ENCODE measurements around the gene SASH1. TPM values are rescaled to one million over a fixed set of nuclear protein-coding genes. Genes with fewer than 3 reads are reported as not detected.

The SASH1 gene
- total RNA-seq, 1 experiment from 2014 or later: 11.7 TPM

- Histone ChIP-seq H3K27ac (ENCODE audit: low read depth, low read length) (no peak overlapping the region), H3K4me3 (replicated peaks in 1 of 2; ENCODE audit: low read depth in 1 of 2, low read length in 2 of 2) (no peak overlapping the region), H2AFZ (ENCODE audit: low read depth, low read length, poor library complexity, severe bottlenecking) (no peak overlapping the region), H3K4me1 (ENCODE audit: control insufficient read depth in 1 of 2, insufficient read depth in 2 of 2, low read length in 2 of 2) (peaks cover 0 to 11% of the 10 kb centered on the region in 2 experiments; a peak in 1 of 4 replicates), H3K36me3 (ENCODE audit: control insufficient read depth in 1 of 2, insufficient read depth in 2 of 2, low read length in 2 of 2) (no peaks in the 10 kb centered on the region), H3K79me2 (ENCODE audit: insufficient read depth, low read length) (no peaks in the 10 kb centered on the region), H3K9me3 (ENCODE audit: control insufficient read depth in 1 of 2, insufficient read depth in 1 of 2, low read depth in 1 of 2, low read length in 2 of 2) (no peaks in the 10 kb centered on the region), H4K20me1 (ENCODE audit: insufficient read depth) (no peaks in the 10 kb centered on the region), H3K9ac (ENCODE audit: low read length) (no peak overlapping the region), H3K9me2 (ENCODE audit: insufficient read depth) (no peaks in the 10 kb centered on the region), H3K27me3 (ENCODE audit: insufficient read depth, low read length) (no peaks in the 10 kb centered on the region), H3K4me2 (ENCODE audit: low read length) (no peak overlapping the region)
- DNase-seq (ENCODE audit: low read depth, low spot score): no peak
- POLR2A ChIA-PET: no interaction called here
- intact Hi-C loops (cut with micrococcal nuclease): no loop called here
- ATAC-seq: no peak
- no TSS peak for BruUV-seq (replicated peaks)
- CTCF ChIA-PET: no interaction called here
- RAD21 ChIA-PET (ENCODE audit: low non-redundant PET in 1 of 2, low total read pairs in 2 of 2, uncharacterized antibody in 2 of 2, unreplicated experiment in 2 of 2): no interaction called here
- no peak for TF ChIP-seq SRF (IDR thresholded peaks at IDR 0.05; ENCODE audit: low read depth)
Measured at GRCh38 chr6:148493424-148493823, 150.8 kb downstream of the SASH1 start.

- no peaks in the 10 kb centered on the region for H3K9me2 ChIP-seq (ENCODE audit: insufficient read depth)
- H4K20me1 ChIP-seq (ENCODE audit: insufficient read depth): no peaks in the 10 kb centered on the region
- H2AFZ ChIP-seq (ENCODE audit: low read depth, low read length, poor library complexity, severe bottlenecking): no peak overlapping the region
- no peaks in the 10 kb centered on the region for H3K36me3 ChIP-seq (ENCODE audit: control insufficient read depth in 1 of 2, insufficient read depth in 2 of 2, low read length in 2 of 2)
- ATAC-seq: no peak
- no peak for DNase-seq (ENCODE audit: low read depth, low spot score)
- H3K4me1 ChIP-seq (ENCODE audit: control insufficient read depth in 1 of 2, insufficient read depth in 2 of 2, low read length in 2 of 2): peaks cover 0 to 11% of the 10 kb centered on the region in 2 experiments; a peak in 1 of 4 replicates
- CTCF ChIA-PET: no interaction called here
- BruUV-seq (replicated peaks): no TSS peak
- no peaks in the 10 kb centered on the region for H3K9me3 ChIP-seq (ENCODE audit: control insufficient read depth in 1 of 2, insufficient read depth in 1 of 2, low read depth in 1 of 2, low read length in 2 of 2)
- H3K27ac ChIP-seq (ENCODE audit: low read depth, low read length): no peak overlapping the region
- RAD21 ChIA-PET (ENCODE audit: low non-redundant PET in 1 of 2, low total read pairs in 2 of 2, uncharacterized antibody in 2 of 2, unreplicated experiment in 2 of 2): no interaction called here
- H3K27me3 ChIP-seq (ENCODE audit: insufficient read depth, low read length): no peaks in the 10 kb centered on the region
- no peak overlapping the region for H3K9ac ChIP-seq (ENCODE audit: low read length)
- intact Hi-C loops (cut with micrococcal nuclease): no loop called here
- no peak for TF ChIP-seq SRF (IDR thresholded peaks at IDR 0.05; ENCODE audit: low read depth)
- TF ChIP-seq CTCF (IDR thresholded peaks at IDR 0.05 in 2 of 3, conservative IDR thresholded peaks at IDR 0.05 in 1 of 3; ENCODE audit: borderline replicate concordance in 1 of 3, insufficient read depth in 1 of 3, low read depth in 2 of 3, low read length in 2 of 3): no peak
- TF ChIP-seq EZH2phosphoT487 (IDR thresholded peaks at IDR 0.05; ENCODE audit: borderline replicate concordance): no peak
- no peak for TF ChIP-seq ZFX (IDR thresholded peaks at IDR 0.05)
- no peak for TF ChIP-seq SIN3A (IDR thresholded peaks at IDR 0.05; ENCODE audit: low read depth)
- no peak for TF ChIP-seq ATF3 (IDR thresholded peaks at IDR 0.05)
- TF ChIP-seq ZBTB33 (IDR thresholded peaks at IDR 0.05; ENCODE audit: extremely low read depth, insufficient replicate concordance, low read length): no peak
- no peak for TF ChIP-seq CEBPB (IDR thresholded peaks at IDR 0.05; ENCODE audit: low read depth)
- no peak for TF ChIP-seq RAD21 (IDR thresholded peaks at IDR 0.05; ENCODE audit: low read depth)
- TF ChIP-seq TCF7L2 (IDR thresholded peaks at IDR 0.05; ENCODE audit: borderline replicate concordance, extremely low read depth, insufficient read depth, insufficient read length): no peak
- TF ChIP-seq ZNF274 (IDR thresholded peaks at IDR 0.05; ENCODE audit: low read depth, low read length): no peak
- no peaks in the 10 kb centered on the region for H3K79me2 ChIP-seq (ENCODE audit: insufficient read depth, low read length)
- POLR2A ChIA-PET: interaction anchor here (0.6 kb wide), 1 partner anchor 22 kb away, joined by 3 read pairs; no protein-coding TSS in a partner anchor
- no peak overlapping the region for H3K4me3 ChIP-seq (replicated peaks in 1 of 2; ENCODE audit: low read depth in 1 of 2, low read length in 2 of 2)
- H3K4me2 ChIP-seq (ENCODE audit: low read length): no peak overlapping the region
Measured at GRCh38 chr6:148494226-148494625, 151.6 kb downstream of the SASH1 start.
